GM12864 (cell line): ENCODE results near the gene SPRYD7.
"Not testable (repeated sequence)": the region's sequence is repeated elsewhere in the genome, so short reads cannot be mapped to it uniquely, and the experiment has no call there.

ENCODE experiments used
- DNase-seq: peaks from one replicate; pipeline ENCODE4 v3.0.0-alpha.2; 2011; ENCODE audit warnings: low read depth
- H3K4me3 ChIP-seq: 2 replicates; pipeline ENCODE4 v1.5.1; 2011; ENCODE audit warnings: mild to moderate bottlenecking, low read depth, low read length, control low read depth
- CTCF ChIP-seq: IDR thresholded peaks from 2 replicates; pipeline ENCODE4 v1.5.1; 2011; ENCODE audit warnings: low read depth, mild to moderate bottlenecking, moderate library complexity, low read length, control low read depth, inconsistent platforms; ENCODE audit errors: missing control alignments

The SPRYD7 gene

GRCh38 chr13:49933511-49933910, 2.6 kb downstream of the SPRYD7 start:
- DNase-seq: no peak
- no peak overlapping the region for H3K4me3 ChIP-seq
- TF ChIP-seq CTCF: no peak

- no peak for DNase-seq
- TF ChIP-seq CTCF: no peak
- H3K4me3 ChIP-seq: no peak overlapping the region
Observed at GRCh38 chr13:49932868-49933267, 3.3 kb downstream of the SPRYD7 start.

GRCh38 chr13:49932066-49932465, 4.1 kb downstream of the SPRYD7 start:
- H3K4me3 ChIP-seq: no peak overlapping the region
- no peak for TF ChIP-seq CTCF
- no peak for DNase-seq

- H3K4me3 ChIP-seq: no peak overlapping the region
- no peak for TF ChIP-seq CTCF
- no peak for DNase-seq
Observed at GRCh38 chr13:49927755-49928154, 8.4 kb downstream of the SPRYD7 start.

- no peak for TF ChIP-seq CTCF
- DNase-seq: no peak
- H3K4me3 ChIP-seq: no peak overlapping the region
Observed at GRCh38 chr13:49925881-49926418, 10.2 kb downstream of the SPRYD7 start.

GRCh38 chr13:49922301-49922700, 13.8 kb downstream of the SPRYD7 start:
- H3K4me3 ChIP-seq: no peak overlapping the region
- TF ChIP-seq CTCF: no peak
- DNase-seq: no peak

- not testable (repeated sequence) for H3K4me3 ChIP-seq, DNase-seq
Observed at GRCh38 chr13:49920969-49921368, 15.2 kb downstream of the SPRYD7 start.

GRCh38 chr13:49918106-49918505, 18.0 kb downstream of the SPRYD7 start:
- not testable (repeated sequence) for DNase-seq, H3K4me3 ChIP-seq
